C1 segment of cervical spinal cord (tissue), 14 donors: ENCODE data around the gene KCND1.
A peak's percentile ranks its signal among the peaks of the same experiment; 100 is the strongest.

ENCODE experiments used
- DNase-seq, 14 donors: peaks; one replicate each; lab custom pipeline; 2025; lab: John Stamatoyannopoulos, UW

Gene KCND1

DNA sequence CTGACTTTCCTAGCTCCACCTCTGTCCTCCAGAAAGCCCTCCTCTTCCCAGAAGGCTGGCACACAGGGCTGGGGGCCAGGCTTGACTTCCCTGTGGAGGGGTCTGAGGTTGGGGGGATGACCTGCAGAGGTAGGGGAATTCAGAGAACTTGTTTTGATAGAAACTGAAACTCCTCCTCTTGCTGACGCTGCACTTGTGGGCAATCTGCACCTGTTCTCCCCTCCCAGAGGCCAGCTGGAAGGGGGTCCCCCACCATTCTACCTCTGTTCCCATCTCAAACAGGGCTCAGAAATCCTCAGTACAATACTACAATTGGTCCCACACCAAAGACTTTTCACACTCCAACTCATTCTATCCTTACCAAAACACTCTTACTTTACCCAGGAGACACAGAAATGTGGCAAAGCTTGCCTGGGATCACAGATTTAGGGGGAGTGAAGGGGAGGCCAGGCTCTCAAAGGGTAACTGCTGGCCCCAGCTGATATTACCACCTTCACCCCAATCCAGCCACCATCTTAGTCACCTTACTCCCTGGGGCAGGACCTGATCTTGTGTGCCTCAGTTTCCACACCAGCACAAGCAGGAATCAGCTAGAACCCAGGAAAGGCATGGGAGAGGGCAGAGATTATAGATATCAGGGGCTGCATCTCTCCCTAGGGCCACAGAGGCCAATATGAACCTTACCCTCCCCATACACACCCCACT lies 32.8 kb downstream of the KCND1 start:
- DNase-seq, result no peak

DNA sequence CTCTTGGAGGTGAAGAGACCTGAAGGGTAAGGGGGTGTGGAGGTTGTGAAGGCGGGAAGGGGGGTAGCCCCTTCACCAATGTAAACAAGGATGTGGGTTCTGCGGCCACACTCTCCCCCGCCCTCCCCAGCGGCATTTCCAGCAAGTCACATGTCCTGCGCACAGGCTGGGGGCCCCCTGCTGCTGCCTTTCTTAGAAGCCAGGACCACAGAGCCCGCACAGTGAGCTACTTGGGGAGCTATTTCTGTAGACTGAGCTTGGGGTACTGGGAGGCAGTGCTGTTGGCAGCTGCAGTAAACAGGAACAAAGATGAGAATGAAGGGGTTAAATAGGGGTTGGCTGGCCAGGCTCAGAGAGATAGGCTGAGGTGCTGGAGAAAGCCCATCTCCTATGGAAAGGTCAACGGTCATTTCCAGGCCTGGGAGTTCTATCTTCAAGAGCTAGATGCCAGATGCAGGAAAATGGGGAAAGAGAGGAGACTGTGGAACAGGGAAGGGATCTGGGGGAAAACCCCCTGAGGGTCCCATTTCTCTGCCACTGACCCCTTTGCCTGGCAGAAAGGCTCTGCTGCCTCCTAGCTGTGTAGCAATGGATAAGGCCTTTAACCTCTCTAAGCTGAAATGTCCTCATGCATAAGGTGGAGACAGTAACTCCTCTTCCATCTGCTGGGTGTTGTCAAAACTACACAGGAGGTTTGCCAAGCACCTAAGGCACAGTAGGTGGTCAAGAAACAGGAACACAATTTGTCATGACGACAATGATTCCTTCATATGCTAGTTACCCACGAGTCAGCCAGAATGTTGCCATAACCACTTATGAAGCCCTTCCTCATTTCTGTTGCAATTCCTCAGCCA lies 34.4 kb downstream of the KCND1 start:
- DNase-seq, result peak in 7 of 14 donors; percentile 3 to 46 (median 11)

DNA sequence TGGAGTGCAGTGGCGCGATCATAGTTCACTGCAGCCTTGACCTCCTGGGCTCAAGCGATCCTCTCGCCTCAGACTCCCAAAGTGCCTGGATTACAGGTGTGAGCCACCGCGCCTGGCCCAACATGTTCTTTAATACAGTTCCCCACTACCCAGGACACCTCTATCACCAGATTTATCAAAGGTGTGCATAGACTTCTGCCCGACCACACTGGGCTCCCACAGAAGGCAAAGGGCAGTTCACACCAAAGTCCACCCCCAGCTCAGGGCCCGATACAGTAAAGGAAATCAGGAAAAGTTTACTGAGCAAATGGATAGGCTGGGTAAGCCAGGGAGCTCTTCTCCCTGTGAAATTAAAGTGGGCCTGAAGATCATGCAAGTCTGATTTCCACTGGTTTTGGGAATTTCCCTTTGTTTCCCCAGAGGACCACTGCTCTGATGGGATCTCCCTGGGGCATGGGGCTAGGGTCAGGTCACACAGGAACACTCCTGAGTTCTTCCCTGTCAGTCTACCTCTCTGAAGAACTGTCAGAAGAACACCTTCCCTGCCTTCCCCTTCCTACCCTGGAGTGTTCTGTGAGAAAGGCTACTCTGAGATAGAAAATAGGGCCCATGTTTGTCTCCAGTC lies 35.1 kb downstream of the KCND1 start:
- no peak for DNase-seq

GRCh38 chrX:48935301-48935670 lies 36.4 kb downstream of the KCND1 start:
- no peak for DNase-seq

GRCh38 chrX:48934581-48935300 lies 36.9 kb downstream of the KCND1 start:
- DNase-seq, result no peak

- DNase-seq, result no peak
Observed at GRCh38 chrX:48933757-48934156, 37.9 kb downstream of the KCND1 start.

GRCh38 chrX:48927736-48928382 lies 43.8 kb downstream of the KCND1 start:
- no peak for DNase-seq

- DNase-seq, result no peak
Observed at GRCh38 chrX:48927123-48927522, 44.5 kb downstream of the KCND1 start.

DNA sequence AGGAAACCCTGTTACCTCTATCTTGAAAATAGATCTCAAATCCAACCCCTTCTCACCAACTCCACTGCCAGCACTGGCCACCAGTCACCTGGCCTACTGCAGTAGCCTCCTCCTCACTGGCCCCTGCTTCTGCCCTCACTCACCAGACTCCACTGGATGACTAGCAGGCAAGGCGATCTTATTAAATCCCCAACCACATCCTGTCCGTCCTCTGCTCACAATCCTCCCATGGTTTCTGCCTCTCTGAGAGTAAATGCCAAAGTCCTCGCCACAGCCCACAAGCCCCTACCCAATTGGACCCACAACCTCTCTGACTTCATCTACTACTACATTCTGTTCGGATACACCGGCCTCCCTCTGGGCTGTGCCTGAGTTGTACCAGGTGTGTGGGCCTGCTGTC lies 47.4 kb downstream of the KCND1 start:
- DNase-seq, result no peak

GRCh38 chrX:48923771-48924170 lies 47.9 kb downstream of the KCND1 start:
- DNase-seq, result no peak

- no peak for DNase-seq
Observed at GRCh38 chrX:48920718-48921104, 50.9 kb downstream of the KCND1 start.

- DNase-seq, result peak in 1 of 14 donors; percentile 6
Observed at GRCh38 chrX:48919947-48920717, 51.5 kb downstream of the KCND1 start.

GRCh38 chrX:48919360-48919841 lies 52.2 kb downstream of the KCND1 start:
- peak in 1 of 14 donors; percentile 42 for DNase-seq

GRCh38 chrX:48918643-48919340 lies 52.9 kb downstream of the KCND1 start, which contains the start of gene PIM2:
PIM2 (minus strand) TSS chrX:48919024; CDS start chrX:48918834, 190 bp downstream.
- peak in 12 of 14 donors; percentile 24 to 93 (median 56) for DNase-seq

DNA sequence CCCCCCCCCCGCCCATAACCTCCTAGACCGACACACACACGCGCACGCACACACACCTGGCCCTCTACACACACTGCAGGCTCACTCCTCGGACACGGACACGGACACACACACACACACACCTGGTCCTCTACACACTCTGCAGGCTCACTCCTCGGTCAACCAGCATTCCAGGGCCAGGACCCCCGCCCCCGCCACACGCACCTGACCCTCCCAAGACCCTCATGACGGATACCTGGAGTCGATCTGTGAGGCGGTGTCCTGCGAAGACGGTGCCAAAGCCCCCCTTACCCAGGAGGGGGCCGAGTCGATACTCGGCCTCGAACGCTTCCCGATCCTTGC lies 53.4 kb downstream of the KCND1 start:
- DNase-seq, result peak in 1 of 14 donors; percentile 1

DNA sequence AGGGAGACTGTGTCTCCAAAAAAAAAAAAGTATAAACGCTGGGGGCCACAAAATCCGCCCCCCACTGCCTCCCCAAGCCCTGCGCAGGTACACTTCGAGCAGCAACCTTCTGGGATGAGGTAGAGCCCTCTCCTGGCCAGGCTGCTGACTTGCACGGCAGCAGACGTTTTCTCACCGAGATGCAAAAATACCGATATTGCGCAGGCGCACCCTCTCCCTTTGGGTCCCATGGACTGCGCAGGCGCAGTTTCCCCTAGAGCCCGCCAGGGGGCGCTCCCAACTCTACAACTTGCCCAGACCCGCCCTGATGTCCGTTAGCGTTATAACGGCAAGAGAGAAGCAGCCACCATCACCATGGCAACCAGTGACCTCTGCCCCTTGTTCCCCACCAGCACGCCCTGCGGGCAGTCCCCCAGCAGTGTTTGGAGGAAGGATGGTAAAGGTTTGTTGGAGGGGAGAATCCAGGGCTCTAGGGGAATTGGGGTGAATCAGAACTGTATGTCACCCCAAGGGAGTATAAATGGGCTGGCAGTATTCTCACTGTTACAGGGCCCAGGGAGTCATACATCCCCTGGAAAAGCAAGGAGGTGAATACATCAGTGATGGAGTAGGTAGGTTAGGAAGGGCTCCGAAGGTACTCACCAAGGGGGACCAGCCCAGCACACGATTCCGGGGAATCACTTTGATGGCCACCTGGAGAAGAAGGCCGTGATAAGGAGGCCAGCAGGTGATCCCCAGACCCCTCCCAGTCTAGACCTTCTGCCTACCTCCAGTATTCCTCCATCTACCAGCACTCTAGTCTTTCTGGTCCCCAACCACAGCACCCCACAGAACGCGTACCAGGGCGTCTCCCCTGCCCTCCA lies 54.3 kb downstream of the KCND1 start:
- peak in 13 of 14 donors; percentile 19 to 90 (median 75) for DNase-seq

DNA sequence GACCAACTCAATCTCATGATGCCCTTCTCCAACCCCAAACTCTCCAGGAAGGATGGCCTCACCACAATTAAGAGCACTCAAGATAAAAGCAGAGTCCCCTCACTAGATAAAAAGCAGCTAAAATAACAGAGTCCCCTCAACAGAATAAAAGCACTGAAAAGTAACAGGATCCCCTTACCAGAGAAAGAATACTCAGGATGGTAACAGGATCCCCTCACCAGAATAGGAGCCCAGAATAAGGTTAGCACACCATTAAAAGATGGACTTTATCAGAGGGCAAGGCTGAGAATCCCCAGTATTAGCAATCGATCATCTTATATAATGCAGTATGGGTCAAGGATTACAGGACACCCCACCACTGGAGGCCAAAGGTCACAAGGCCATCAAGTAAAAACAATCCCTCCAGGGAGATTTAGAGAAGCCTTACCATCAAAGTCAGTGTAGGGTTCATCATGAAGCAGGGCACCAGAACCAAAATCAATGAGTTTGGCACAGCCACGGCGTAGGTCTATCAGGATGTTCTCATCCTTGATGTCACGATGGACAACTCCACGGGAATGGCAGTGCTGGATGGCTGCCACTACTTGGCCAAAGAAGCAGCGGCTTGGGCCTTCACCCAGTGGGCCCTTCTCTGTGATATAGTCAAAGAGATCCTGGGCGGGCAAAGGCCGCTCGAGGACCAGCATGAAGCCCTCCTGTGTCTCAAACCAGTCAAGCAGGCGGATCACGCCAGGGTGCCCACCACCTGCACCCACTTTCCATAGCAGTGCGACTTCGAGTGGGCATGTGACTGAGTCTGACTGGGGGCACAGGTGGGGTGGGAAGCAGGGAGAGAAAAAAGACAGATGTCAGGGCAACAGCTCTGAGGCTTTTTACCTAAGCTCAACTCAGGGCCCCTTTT lies 56.8 kb downstream of the KCND1 start:
- no peak for DNase-seq
